Bronchial epithelial cell (primary cell): Measurements from ENCODE around the gene CRTAC1. TPM values are rescaled to one million over a fixed set of nuclear protein-coding genes. Genes with fewer than 3 reads are reported as not detected.

Source experiments
- DNase-seq: peaks from one replicate; pipeline ENCODE4 v3.0.0-alpha.2; 2010; ENCODE audit warnings: low read depth
- FAIRE-seq: peaks from 2 replicates; lab custom pipeline; 2011; peaks lifted over from hg19 to GRCh38; lab: Jason Lieb, UNC
- H3K27me3 ChIP-seq: 2 replicates; pipeline ENCODE4 v1.5.1; 2011; ENCODE audit warnings: low read length; ENCODE audit not compliant: control insufficient read depth, insufficient read depth
- H3K36me3 ChIP-seq: 2 replicates; pipeline ENCODE4 v1.5.1; 2011; ENCODE audit warnings: low read length; ENCODE audit not compliant: control insufficient read depth, insufficient read depth
- H3K4me3 ChIP-seq: 2 replicates; pipeline ENCODE4 v1.5.1; 2011; ENCODE audit warnings: mild to moderate bottlenecking, low read depth, low read length, control low read depth
- CTCF ChIP-seq: IDR thresholded peaks from 2 replicates; pipeline ENCODE4 v1.5.1; 2011; ENCODE audit warnings: mild to moderate bottlenecking, moderate library complexity, low read length, control low read depth, inconsistent platforms; ENCODE audit not compliant: insufficient read depth, severe bottlenecking
- total RNA-seq: library from RNA; depleted of rRNA; stranded (reverse); fragments of >200 nt; gene quantifications from 2 replicates; pipeline ENCODE4 v1.2.1, GENCODE V29; 2014

CRTAC1 gene
- total RNA-seq, 1 donor from 2014 or later, result not detected

- no peak for FAIRE-seq
Measured at GRCh38 chr10:97852277-97852676, 178.1 kb downstream of the CRTAC1 start.

GRCh38 chr10:97851341-97852001 lies 178.9 kb downstream of the CRTAC1 start:
- no peak for DNase-seq
- Histone ChIP-seq H3K27me3 (peaks cover 3% of the 10 kb centered on the region), H3K36me3 (no peaks in the 10 kb centered on the region), H3K4me3 (no peak overlapping the region)
- TF ChIP-seq CTCF, result no peak
- peak; percentile 32 for FAIRE-seq

More at GRCh38 chr10:97852277-97852676, 178.1 kb downstream of the CRTAC1 start:
- H3K4me3 ChIP-seq, result no peak overlapping the region
- TF ChIP-seq CTCF, result no peak
- H3K36me3 ChIP-seq, result no peaks in the 10 kb centered on the region
- peak; percentile 28 for DNase-seq
- H3K27me3 ChIP-seq, result peaks cover 3% of the 10 kb centered on the region

- no peaks in the 10 kb centered on the region for H3K36me3 ChIP-seq
Measured at GRCh38 chr10:97850446-97850845, 180.0 kb downstream of the CRTAC1 start.

GRCh38 chr10:97849687-97850402 lies 180.6 kb downstream of the CRTAC1 start, which contains the start of gene GOLGA7B:
Gene GOLGA7B (plus strand): TSS chr10:97849843. CDS start chr10:97850304, 461 bp downstream.
- DNase-seq (no peak), FAIRE-seq (no peak)
- no peak for TF ChIP-seq CTCF
- no peaks in the 10 kb centered on the region for H3K36me3 ChIP-seq
- H3K27me3 ChIP-seq, result peaks cover 5% of the 10 kb centered on the region
- peak within 1 kb of the TSS; percentile 37 for H3K4me3 ChIP-seq

More at GRCh38 chr10:97850446-97850845, 180.0 kb downstream of the CRTAC1 start:
- Histone ChIP-seq H3K4me3 (no peak overlapping the region), H3K27me3 (peaks cover 5% of the 10 kb centered on the region)
- FAIRE-seq (no peak), DNase-seq (no peak)
- no peak for TF ChIP-seq CTCF

GRCh38 chr10:97849103-97849686 lies 181.2 kb downstream of the CRTAC1 start:
- no peak for TF ChIP-seq CTCF
- FAIRE-seq, result peak; percentile 52
- Histone ChIP-seq H3K27me3 (peaks cover 5% of the 10 kb centered on the region), H3K36me3 (no peaks in the 10 kb centered on the region), H3K4me3 (peak overlapping the region; percentile 37)
- peak; percentile 71 for DNase-seq
